Central memory CD4-positive, alpha-beta T cell (primary cell): Measurements from ENCODE around the gene TMEM106B.

Source experiments
- DNase-seq: peaks from one replicate; pipeline ENCODE4 v3.0.0; 2022

TMEM106B gene

DNA sequence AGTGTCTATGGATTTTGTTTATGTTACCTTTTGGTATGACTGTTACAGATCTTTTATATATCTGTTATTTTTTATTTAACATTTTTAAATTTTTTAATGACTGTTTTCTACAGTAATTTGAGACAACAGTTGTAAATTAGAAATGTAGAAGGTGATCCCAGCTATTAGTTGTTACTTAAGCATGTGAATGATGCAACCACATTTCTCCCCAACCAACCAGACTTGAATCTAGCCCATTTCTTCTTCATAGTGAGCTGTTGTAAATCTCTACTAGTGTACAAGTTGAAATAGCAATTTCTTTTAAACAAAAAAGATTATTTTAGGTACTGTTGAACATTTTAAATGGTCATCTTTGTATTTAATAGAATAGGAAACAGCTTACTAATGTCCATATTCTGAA is 18.0 kb downstream of the TMEM106B start:
- DNase-seq = no peak

DNA sequence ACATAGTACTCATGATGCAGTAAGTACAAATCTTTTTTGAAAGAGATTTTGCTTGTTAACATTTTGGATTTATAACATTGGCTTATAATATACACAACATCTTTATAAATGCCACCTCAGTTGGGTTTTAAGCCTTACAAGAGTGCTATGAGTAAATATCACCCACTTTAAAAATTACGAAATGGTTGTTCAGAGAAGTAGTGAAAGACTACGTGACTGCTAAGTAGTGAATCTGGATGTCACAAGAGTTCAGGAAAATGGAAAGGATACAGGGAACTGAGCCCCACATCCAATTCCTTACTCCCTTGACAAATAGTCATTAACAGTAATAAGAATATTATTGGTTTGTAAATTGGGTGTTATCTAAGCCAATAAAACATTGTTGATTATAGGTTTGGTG is 20.0 kb downstream of the TMEM106B start:
- DNase-seq = no peak

DNA sequence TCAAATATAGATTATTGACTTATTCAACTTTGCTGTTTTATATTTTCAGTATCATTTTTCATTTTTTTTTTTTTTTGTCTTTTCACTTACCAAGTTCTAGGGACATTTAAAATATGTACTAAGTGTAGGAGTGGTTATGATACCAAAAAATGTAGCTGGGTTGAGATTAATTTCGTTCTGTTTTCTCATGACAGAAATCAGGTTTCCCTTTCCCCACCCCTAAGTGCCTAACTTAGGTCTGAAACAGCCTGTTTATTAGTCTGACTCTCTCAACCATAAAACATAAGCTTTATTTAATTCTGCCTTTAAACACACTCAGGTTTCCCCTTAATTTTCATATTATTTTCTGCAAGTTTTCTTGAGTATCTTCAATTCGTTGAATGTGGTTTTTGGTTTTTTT is 22.1 kb downstream of the TMEM106B start:
- no peak for DNase-seq

DNA sequence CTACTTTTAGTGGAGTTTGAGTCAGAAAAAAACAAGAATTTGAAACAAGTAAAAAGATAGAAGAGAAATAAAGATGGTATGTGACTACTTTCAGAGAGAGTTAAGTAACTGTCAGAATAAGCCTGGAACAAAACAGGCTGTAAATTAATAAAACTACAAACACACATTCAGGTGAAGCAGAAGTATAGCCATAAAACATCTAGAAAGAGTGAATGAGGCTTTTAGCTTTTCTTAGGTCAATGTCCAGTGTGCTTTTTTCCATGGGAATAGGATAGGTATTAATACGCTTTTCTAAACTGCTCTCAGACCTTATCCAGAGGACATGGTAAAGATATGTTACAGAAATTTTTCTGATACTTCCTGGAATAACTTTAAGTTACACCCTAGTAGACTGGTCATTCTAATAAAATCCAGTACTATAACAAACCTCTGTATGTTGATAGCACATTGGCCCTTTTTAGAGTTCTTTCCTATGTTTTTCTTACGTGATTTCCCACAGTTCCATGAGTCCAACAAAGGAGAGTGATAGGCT is 23.3 kb downstream of the TMEM106B start:
- DNase-seq = no peak

DNA sequence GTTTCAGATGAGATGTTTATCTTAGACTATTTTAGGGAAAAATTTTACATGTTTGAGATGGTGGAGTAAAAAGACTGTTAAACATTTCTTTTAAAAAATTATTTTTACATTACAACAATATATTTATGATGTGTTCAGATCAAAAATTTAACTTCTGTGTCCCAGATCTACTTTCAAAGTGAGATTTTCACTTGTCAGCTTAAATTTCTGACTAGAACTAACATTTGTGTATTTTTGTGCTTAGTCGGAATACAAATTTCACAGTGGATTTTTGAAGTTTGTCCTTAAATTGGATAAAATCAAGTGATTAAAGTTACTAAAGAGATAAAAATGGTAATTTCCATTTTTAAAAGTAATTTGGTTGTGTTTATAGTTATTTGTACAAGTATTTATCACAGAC is 24.9 kb downstream of the TMEM106B start:
- no peak for DNase-seq

DNA sequence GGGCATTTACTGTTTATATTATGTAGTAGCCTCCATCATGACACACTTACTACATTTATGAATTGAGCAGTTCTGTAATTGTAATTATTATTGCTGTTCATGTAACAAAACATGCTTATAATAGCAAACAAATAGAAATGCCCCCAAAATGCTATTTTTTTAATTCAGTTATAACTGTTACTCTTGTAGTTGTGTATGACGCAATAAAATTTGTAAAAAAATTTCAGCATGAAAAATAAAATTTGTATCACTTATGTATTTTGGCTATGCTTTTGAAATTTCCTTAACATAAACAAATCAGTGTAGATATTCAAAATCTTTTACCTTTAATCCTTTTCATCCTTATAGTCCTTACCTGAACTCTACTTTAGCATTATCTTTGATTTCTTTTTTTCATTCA is 25.9 kb downstream of the TMEM106B start:
- no peak for DNase-seq

DNA sequence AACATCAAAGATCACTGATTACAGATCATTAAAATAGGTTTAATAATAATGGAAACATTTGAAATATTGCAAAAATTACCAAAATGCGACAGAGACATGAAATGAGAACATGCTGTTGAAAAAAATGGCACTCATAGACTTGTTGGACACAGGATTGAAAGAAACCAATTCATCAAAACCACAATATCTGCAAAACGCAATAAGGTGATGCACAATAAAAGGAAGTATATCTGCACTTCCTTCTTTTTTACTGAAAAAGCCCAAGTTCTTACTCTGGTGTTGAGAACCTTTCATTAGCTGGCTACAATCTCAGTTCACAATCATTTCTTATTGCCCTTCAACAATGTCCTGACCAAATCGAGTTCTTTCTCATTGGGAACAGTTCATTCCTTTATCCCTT is 28.7 kb downstream of the TMEM106B start:
- no peak for DNase-seq

DNA sequence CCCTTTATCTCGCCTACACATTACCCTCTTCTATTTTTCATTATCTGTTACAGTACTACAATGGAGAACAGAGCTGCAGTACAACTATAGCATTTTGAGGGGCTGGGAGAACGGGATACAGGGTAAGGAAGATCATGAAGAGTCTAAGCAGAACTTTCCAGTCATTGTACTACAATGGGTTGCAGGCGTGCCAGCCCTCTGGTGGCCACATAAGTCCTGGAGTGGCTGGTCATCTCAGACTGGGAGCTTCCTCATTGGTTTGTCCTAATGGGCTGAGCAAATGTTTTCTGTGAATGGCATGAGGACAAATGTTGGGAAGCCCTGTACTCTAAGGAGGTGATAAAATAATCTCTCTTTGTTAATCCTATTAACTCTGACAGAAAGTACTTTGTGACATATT is 33.0 kb downstream of the TMEM106B start:
- no peak for DNase-seq

DNA sequence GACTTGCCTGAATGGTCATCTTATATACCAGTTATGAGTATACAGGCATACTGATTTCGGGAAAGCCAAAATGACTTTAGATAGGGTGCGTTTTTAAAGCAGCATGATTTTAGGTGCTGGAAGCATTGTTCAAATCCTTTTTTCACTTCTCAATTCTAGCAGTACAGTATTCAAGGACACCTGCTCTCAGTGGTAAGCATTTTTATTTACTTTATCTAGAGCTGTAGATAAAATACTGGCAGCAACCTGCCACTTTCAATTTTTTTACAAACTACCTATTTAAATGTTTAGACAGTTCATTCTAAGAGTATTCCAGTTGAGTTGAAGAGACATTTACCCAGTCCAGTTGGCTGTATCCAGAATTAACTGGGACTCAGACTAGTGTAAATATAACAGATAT is 33.6 kb downstream of the TMEM106B start:
- DNase-seq = no peak

DNA sequence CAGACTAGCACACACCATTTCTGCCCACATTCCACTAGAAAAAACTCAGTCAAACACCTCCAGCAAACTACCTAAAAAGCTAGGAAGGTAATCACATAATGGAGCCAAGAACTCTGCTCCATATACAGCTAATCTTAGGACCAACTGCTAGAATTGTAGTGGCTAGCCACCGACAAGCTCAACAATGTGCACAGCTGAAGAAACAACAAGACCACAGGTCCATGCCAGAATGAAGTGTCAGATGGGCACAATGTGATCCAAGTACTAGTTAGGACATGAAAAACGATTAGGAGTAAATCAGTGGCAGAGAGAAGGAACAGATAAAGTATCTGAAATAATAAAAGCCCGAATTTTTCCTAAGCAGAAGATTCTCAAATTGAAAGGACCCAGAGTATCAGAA is 38.6 kb downstream of the TMEM106B start:
- no peak for DNase-seq

DNA sequence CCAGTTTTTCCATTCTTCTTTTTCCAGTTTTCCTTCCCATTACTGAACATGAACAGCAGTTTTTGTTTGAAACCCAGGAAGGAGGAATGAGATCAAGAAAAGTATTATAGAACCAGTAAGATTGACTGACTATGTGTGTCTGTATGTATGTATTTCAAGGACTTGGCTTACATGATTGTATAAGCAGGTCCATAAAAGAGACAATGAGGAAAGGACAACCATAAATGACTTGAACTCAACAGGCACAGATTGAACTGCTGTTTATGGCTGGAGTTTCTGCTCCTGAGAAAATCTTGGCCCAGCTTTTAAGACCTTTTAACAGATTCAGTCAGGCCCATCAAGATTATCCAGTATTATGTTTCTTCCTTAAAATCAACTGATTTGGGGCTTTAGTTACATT is 39.1 kb downstream of the TMEM106B start:
- DNase-seq = no peak

DNA sequence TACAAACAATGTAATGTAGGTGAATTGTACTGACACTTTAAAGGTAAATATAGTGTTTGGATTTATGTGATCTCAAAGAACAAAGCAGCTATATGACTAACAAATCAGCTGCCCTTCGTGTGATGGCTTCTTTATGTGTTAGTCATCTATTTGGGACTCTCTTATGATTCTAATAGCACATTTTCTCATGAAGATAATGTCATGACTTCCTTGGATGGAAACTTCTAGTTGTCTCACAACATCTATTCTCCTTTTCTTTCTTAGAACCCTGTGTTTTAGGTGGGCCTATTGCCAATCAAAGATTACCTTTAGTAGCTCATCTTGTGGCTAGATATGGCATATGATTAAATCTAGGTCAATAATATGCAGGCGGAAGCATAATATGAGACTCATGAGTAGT is 45.0 kb downstream of the TMEM106B start:
- DNase-seq = no peak

DNA sequence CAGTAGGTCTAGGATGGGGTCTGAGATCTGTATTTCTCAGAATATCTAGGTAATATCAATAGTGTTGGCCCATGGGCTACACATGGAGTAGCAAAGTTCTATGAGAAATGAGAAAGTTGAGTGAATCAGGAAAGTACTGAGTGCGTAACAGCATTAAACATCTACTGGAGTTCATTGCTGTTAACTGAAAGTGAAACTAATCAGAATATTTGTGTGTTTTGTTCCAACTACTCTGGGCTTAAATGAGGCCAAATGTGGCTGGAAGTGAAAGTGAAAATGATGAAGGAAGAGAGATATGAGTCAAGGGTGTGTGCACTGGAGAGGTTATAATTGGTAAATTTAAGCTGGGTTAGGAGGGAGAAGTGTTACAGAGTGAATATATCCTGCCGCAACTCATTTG is 46.5 kb downstream of the TMEM106B start:
- peak; percentile 75 for DNase-seq

DNA sequence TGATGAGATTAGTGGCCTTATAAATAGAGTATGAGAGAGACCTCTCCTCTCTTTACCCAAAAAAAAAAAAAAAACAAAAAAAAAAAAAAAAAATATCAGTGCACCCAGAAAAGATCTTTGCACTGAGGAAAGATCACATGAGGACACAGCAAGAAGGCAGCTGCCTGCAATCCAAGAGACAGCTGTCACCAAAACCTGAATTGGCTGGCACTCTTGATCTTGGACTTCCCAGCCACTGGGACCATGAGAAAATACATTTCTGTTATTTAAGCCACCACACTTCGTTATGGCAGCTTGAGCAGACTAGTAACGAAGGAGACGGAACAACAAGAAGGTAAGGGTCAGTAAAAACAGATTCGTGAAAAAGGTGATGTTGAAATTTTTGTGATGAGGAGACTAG is 47.0 kb downstream of the TMEM106B start:
- no peak for DNase-seq

DNA sequence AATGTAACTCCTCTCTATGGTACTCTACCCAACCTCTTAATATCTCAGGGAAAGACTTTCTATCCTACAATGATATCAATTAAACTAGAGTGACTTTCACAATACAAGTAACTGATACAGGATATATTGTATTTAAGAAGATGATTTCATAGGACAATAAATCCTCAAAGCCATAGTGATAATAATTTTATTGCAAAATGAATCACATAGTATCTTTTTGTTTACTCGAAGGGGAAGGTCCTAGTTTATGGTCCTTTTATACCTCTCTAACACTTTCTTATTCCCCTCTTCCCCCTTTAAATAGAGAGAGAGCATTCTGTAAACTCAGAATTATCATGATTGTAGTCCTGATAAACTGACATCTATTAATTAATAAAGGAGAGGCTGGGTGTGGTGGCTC is 56.4 kb downstream of the TMEM106B start:
- DNase-seq = no peak

DNA sequence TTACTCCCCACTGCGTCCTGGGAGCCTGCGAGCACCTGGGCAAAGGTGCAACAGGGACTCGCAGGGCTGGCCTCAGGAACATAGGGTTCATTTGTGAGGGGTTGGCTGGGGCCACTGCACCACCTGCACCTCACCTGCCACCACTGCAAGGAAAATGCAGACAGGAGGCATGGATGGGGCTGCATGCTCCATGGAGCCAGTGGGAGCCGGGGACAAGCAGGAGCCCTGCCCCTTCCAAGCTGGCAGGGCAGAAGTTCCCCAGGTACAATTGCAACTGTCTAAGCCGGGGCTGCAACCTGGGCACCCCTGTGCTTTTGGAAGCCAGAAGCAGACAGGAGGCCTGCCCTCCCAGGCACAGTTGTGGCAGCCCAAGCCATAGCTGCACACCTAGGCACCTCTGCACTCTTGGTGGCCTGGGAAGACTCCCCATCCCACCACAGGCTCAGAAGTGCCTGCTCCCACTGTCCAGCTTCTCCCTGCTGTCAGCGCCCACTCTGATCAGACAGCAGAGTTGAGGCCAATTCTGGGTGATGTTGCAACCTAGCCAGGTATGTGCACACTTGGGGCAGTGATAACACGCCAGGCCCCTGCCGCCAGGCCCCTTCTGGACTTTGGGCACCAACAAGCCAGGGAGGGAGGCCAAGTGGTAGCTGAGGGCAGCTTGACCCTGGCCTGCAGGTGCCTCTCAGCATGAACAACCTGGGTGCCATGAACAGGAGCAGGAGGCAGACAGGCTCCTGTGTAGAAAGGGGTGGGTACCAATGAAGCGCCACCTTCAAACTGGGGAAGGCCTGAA is 58.2 kb downstream of the TMEM106B start:
- DNase-seq = no peak

DNA sequence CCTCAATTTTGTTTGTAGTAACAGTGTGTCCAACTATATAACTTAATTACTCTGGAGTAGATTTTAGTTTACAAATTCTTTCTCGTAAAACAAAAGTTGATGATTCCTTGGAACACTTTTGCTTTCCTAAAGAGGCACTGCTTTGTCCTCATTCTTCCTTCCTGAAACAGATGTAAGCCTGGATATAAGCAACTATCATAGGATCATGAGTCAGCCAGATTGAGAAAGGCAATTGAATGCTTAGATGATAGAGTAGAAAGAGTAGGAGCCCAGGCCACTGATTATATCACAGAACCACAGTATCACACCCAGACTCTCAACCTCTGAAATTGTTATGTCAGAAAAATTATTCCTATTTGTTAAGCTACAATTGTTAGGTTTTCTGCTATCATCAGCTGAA is 69.9 kb downstream of the TMEM106B start:
- no peak for DNase-seq

DNA sequence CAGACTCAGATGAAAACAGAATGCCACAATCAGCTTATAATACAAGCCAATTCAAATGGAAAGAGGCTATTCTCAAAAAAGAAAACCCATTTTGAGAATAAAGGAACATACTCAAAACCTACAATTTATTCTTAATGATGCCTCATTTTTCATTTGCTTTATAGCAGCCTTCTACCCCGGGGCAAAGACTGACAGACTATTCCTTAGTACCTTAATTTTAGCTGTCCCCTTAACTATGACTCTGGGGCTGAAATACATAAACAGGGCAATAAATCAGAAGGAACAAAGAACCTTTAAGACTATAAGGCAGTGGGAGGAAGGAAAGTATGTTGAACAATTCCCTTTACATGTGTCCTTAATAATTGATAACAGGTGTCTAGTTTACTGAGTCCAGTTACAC is 76.8 kb downstream of the TMEM106B start:
- no peak for DNase-seq

DNA sequence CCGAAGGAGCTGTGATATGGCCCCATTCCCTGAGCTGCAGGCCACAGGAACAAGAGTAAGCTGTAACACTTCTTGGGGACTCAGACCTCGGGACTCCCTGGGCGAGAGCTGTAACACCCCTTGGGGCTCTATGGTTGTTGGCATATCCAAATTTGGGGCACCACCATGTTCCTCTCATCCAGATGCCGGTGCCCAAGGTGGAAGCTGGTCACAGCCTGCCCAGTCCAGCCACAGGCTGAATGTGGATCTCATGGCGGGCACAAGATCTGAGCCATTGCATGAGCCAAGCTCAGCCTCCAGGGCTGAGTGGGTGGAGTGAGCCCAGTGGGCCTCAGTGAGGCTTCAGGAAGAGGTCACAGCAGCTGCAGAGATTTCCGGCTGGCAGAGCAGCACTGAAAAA is 78.9 kb downstream of the TMEM106B start:
- no peak for DNase-seq

DNA sequence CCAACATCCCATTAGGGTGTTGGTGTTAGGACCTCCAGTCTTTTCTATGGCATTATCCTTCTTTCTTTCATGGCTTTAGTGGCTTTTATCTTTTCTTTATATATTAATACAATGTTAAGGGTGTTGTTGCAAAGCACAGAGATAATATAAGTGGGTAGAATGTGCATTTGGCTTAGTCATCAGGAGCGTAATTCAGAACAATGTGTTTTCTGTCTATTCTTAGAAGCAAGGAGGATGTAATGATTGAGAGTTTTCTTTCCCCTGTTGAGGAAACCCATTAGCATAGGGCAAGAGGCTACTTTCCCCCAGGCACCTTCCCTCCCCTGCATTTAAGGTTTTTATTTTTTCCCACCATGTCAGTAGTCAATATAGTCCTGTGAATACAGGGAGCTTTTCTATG is 79.7 kb downstream of the TMEM106B start:
- DNase-seq = no peak

DNA sequence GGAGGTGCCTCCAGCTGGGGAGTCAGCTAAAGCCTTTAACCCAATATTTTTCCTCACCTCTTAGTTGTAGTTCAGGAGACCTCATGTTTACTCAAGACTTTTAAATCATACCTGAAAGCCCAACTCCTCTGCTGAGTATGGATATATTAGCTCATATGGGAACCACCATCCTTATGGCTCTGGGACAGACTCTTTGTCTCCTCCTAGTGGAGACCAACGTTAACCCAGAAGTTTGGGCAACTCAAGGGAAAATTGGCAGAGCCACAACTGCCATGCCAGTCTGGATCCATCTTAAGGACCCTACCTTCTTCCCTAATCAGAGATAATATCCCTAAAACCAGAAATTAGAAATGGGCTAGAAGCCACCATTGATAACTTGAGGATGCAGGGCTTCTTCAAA is 80.8 kb downstream of the TMEM106B start:
- no peak for DNase-seq
